MCF 10A (cell line): ENCODE measurements around the gene COL1A2. TPM values are rescaled to one million over a fixed set of nuclear protein-coding genes. Genes with fewer than 3 reads are reported as not detected.

Experiments used
- BruUV-seq: library from RNA; stranded (reverse); fragments of 400-500 nt; replicated peaks from 2 replicates; lab custom pipeline; 2021; lab: Mats Ljungman, UMichigan
- CTCF ChIA-PET: fragments of 300-600 bp; sonication (Branson Sonifier 250); formaldehyde crosslinking; extraction: SDS; loops from one replicate; lab custom pipeline; 2021; ENCODE audit warnings: antibody characterized with exemption, inconsistent platforms; lab: Yijun Ruan, JAX
- POLR2A ChIA-PET: fragments of 300-600, 350-650 bp; sonication (Branson Sonifier 250); formaldehyde crosslinking; extraction: SDS; loops from one replicate; lab custom pipeline; 2020; ENCODE audit warnings: antibody characterized with exemption, inconsistent platforms; lab: Yijun Ruan, JAX
- DNase-seq: peaks from one replicate; pipeline ENCODE4 v3.0.0-alpha.2; 2018; ENCODE audit not compliant: unreplicated experiment
- H3K27ac Mint-ChIP-seq: one replicate; pipeline ENCODE4 v1.8.0; 2022; ENCODE audit warnings: mild to moderate bottlenecking, low read depth, mixed read lengths; ENCODE audit not compliant: unreplicated experiment
- H3K27me3 Mint-ChIP-seq: one replicate; pipeline ENCODE4 v1.8.0; 2022; ENCODE audit warnings: mixed read lengths; ENCODE audit not compliant: insufficient read depth, unreplicated experiment
- H3K36me3 Mint-ChIP-seq: one replicate; pipeline ENCODE4 v1.8.0; 2022; ENCODE audit warnings: mild to moderate bottlenecking, moderate library complexity, mixed read lengths; ENCODE audit not compliant: insufficient read depth, unreplicated experiment
- H3K4me1 Mint-ChIP-seq: one replicate; pipeline ENCODE4 v1.8.0; 2022; ENCODE audit warnings: mixed read lengths; ENCODE audit not compliant: insufficient read depth, unreplicated experiment
- H3K4me3 Mint-ChIP-seq: one replicate; pipeline ENCODE4 v1.8.0; 2022; ENCODE audit warnings: mild to moderate bottlenecking, moderate library complexity, mixed read lengths; ENCODE audit not compliant: unreplicated experiment
- H3K9me3 Mint-ChIP-seq: one replicate; pipeline ENCODE4 v1.8.0; 2022; ENCODE audit warnings: mixed read lengths; ENCODE audit not compliant: unreplicated experiment
- intact Hi-C: fragments of 100-400 bp; cut with micrococcal nuclease; formaldehyde crosslinking; loops from 2 replicates; pipeline ENCODE4 v1.14.1; 2022
- total RNA-seq: library from RNA; stranded (reverse); gene quantifications from 2 replicates; pipeline ENCODE4 v1.2.3, GENCODE V29; 2022
- TF ChIP-seq, protein P1 (sequence below): fragments of 200-600 bp; IDR thresholded peaks from one replicate; pipeline ENCODE4 v1.8.0; 2022; ENCODE audit warnings: antibody characterized with exemption, mild to moderate bottlenecking; ENCODE audit not compliant: unreplicated experiment

Gene COL1A2
- total RNA-seq, 1 experiment from 2014 or later, result not detected

DNA sequence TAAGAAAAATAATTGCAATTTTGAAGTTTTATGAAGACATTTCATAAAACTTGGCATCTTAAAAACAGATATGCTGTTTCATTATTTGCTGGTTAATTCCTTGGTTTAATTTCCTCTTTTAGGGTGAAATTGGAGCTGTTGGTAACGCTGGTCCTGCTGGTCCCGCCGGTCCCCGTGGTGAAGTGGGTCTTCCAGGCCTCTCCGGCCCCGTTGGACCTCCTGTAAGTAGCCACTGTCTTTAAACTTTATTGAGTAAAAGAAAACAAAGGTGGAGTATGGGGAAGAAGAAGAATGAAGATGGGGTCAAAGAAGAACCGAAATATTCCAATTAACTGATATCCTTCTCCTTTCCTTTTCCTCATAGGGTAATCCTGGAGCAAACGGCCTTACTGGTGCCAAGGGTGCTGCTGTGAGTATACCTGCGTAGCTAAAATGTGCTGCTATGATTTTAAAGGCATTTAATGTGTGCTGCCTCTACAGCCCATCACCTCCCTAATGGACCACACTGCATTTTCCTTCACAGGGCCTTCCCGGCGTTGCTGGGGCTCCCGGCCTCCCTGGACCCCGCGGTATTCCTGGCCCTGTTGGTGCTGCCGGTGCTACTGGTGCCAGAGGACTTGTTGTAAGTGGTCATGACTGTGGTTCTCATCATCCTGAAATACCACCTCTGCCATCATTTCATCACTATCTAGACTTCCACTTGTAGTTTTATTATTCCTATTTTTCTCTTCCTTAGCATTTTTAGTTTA lies 14.7 kb downstream of the COL1A2 start:
- H3K9me3 Mint-ChIP-seq, result no peaks in the 10 kb centered on the region
- H3K27ac Mint-ChIP-seq, result no peak overlapping the region
- no peak overlapping the region for H3K4me3 Mint-ChIP-seq
- no peaks in the 10 kb centered on the region for H3K36me3 Mint-ChIP-seq
- intact Hi-C loops, result no loop called here
- CTCF ChIA-PET, result interaction anchor here (0.6 to 1.2 kb wide), 4 partner anchors 85 to 557 kb away, joined by 3 to 4 read pairs (median 4); no protein-coding TSS in a partner anchor
- H3K27me3 Mint-ChIP-seq, result no peaks in the 10 kb centered on the region
- DNase-seq, result no peak
- TF ChIP-seq, protein P1, sequence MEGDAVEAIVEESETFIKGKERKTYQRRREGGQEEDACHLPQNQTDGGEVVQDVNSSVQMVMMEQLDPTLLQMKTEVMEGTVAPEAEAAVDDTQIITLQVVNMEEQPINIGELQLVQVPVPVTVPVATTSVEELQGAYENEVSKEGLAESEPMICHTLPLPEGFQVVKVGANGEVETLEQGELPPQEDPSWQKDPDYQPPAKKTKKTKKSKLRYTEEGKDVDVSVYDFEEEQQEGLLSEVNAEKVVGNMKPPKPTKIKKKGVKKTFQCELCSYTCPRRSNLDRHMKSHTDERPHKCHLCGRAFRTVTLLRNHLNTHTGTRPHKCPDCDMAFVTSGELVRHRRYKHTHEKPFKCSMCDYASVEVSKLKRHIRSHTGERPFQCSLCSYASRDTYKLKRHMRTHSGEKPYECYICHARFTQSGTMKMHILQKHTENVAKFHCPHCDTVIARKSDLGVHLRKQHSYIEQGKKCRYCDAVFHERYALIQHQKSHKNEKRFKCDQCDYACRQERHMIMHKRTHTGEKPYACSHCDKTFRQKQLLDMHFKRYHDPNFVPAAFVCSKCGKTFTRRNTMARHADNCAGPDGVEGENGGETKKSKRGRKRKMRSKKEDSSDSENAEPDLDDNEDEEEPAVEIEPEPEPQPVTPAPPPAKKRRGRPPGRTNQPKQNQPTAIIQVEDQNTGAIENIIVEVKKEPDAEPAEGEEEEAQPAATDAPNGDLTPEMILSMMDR, result no peak
- POLR2A ChIA-PET, result interaction anchor here (0.6 kb wide), 1 partner anchor 597 kb away, joined by 4 read pairs; no protein-coding TSS in a partner anchor
- H3K4me1 Mint-ChIP-seq, result peaks cover 2% of the 10 kb centered on the region
- no TSS peak for BruUV-seq

DNA sequence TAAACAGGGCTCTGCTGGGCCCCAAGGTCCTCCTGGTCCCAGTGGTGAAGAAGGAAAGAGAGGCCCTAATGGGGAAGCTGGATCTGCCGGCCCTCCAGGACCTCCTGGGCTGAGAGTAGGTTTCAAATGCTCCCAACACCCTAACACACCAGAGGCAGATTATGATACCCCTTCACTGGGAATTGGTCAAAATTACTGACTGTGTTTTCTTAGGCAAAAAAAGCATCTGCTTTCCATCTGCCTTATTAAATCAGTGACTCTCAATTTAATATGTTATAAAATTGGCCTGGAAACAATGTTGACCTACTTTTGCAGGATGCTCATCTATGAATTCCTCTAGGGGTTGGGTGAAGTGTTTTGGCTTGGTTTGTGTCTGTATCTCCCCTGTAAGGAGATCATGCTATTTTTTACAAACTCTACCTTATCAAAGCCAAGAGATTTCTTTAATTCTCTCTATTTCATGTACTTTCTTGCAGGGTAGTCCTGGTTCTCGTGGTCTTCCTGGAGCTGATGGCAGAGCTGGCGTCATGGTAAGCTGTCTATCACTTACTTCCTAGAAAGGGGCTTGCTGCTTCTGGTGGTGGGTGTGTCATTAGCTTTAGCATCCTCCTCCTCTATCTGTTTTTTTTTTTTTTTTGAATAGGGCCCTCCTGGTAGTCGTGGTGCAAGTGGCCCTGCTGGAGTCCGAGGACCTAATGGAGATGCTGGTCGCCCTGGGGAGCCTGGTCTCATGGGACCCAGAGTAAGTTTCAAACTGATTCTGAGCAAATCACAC lies 15.9 kb downstream of the COL1A2 start:
- H3K9me3 Mint-ChIP-seq, result no peaks in the 10 kb centered on the region
- intact Hi-C loops, result no loop called here
- H3K4me1 Mint-ChIP-seq, result peaks cover 5% of the 10 kb centered on the region
- TF ChIP-seq, protein P1, result no peak
- BruUV-seq, result no TSS peak
- H3K27ac Mint-ChIP-seq, result no peak overlapping the region
- POLR2A ChIA-PET, result no interaction called here
- no peak overlapping the region for H3K4me3 Mint-ChIP-seq
- H3K27me3 Mint-ChIP-seq, result no peaks in the 10 kb centered on the region
- no peak for DNase-seq
- H3K36me3 Mint-ChIP-seq, result no peaks in the 10 kb centered on the region
- CTCF ChIA-PET, result interaction anchor here (0.6 to 1.0 kb wide), 7 partner anchors 12 to 201 kb away, joined by 4 to 7 read pairs (median 6); partner anchors contain the start of gene COL1A2

DNA sequence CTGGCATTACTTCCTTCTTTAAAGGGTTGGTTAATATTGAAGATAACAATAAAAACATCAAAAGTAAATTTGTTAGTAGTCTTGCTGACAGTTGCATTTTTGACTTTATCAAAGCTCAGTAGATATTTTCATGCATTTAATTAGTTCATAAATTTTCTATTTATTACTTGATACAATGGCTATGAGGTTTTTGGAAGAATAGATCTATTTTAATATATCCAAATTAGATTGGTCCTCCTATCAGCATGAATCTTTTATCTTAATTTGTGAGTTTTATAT lies 16.4 kb downstream of the COL1A2 start:
- H3K36me3 Mint-ChIP-seq, result no peaks in the 10 kb centered on the region
- DNase-seq, result no peak
- H3K27ac Mint-ChIP-seq, result no peak overlapping the region
- POLR2A ChIA-PET, result interaction anchor here (0.6 kb wide), 1 partner anchor 407 kb away, joined by 3 read pairs; the partner anchor contains the start of gene BET1
- CTCF ChIA-PET, result interaction anchor here (1.0 kb wide), 2 partner anchors 16 to 115 kb away, joined by 4 to 6 read pairs; partner anchors contain the start of gene COL1A2
- TF ChIP-seq, protein P1, result no peak
- H3K4me3 Mint-ChIP-seq, result no peak overlapping the region
- no peaks in the 10 kb centered on the region for H3K27me3 Mint-ChIP-seq
- peaks cover 5% of the 10 kb centered on the region for H3K4me1 Mint-ChIP-seq
- no TSS peak for BruUV-seq
- intact Hi-C loops, result no loop called here
- H3K9me3 Mint-ChIP-seq, result no peaks in the 10 kb centered on the region

DNA sequence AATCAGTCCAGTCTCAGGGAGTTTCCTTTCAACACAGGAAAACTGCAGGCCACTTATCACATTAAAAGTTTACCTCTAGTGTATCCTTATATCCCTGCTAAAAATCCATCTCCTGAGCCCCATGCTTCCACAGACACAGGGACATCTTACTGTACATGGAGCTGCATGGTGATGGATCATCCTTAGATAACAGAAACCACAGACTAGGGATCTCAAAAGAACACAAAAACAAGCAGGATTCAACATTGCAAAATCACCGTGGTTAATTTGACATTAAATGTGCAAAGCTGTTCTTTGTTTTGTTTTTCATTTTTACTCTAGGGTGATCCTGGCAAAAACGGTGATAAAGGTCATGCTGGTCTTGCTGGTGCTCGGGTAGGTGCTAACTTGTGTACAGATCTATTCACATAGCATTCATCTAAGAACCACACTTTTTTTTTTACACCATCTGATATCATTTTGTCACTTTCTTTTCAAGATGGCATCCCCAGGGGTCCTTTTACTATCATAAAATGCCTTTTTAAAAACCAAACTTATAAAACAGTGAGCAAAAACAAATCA lies 18.1 kb downstream of the COL1A2 start:
- Mint-ChIP-seq H3K9me3 (no peaks in the 10 kb centered on the region), H3K36me3 (no peaks in the 10 kb centered on the region), H3K4me3 (no peak overlapping the region), H3K27ac (no peak overlapping the region), H3K27me3 (no peaks in the 10 kb centered on the region), H3K4me1 (peaks cover 5% of the 10 kb centered on the region)
- TF ChIP-seq, protein P1, result no peak
- POLR2A ChIA-PET, result interaction anchor here (0.5 to 0.7 kb wide), 2 partner anchors 314 to 409 kb away, joined by 3 read pairs; no protein-coding TSS in a partner anchor
- DNase-seq, result no peak
- intact Hi-C loops, result no loop called here
- BruUV-seq, result no TSS peak
- CTCF ChIA-PET, result interaction anchor here (1.4 kb wide), 1 partner anchor 17 kb away, joined by 7 read pairs; no protein-coding TSS in a partner anchor
